ENCODE measurements around the gene PCED1B.

DNA sequence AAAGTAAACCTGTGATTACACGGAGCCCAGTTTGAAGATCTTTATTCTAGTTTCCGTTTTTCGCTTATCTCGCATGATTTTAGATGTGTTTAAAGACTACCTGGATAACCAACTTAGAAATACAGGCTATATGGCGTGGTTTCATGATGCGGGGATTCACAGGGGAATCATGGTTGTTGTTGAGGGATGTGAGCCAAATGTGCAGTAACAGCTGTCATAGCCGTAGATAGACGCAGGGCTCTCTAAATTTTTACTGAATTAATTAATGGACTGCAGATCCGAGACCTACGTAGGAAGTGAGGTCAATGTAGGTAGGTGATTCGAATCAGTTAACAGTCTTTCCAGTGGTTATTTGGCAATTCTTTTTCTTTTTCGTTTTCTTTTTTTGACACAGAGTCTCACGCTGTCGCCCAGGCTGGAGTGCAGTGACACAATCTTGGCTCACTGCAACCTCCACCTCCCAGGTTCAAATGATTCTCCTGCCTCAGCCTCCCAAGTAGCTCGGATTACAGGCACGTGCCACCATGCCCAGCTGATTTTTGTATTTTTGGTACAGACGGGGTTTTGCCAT, 145.2 kb downstream of the PCED1B start:
- TF ChIP-seq CTCF (IDR thresholded peaks at IDR 0.05; ENCODE audit: insufficient read depth, low read length, poor library complexity, severe bottlenecking) (no peak), EZH2phosphoT487 (conservative IDR thresholded peaks at IDR 0.05; ENCODE audit: low read length) (no peak)
